ENCODE data around the gene STON2.

GRCh38 chr14:81286574-81287370 lies 113.4 kb downstream of the STON2 start:
- no peak for TF ChIP-seq CTCF (IDR thresholded peaks at IDR 0.05)
- no peak for TF ChIP-seq POLR2A (IDR thresholded peaks at IDR 0.05)
